Measurements from ENCODE around the gene RAI14. TPM values are rescaled to one million over a fixed set of nuclear protein-coding genes. Genes with fewer than 3 reads are reported as not detected.
"Not testable (repeated sequence)": the region's sequence is repeated elsewhere in the genome, so short reads cannot be mapped to it uniquely, and the experiment has no call there.

RAI14 gene
- total RNA-seq, 2 donors from 2014 or later, result 0.67 to 1.5 TPM

DNA sequence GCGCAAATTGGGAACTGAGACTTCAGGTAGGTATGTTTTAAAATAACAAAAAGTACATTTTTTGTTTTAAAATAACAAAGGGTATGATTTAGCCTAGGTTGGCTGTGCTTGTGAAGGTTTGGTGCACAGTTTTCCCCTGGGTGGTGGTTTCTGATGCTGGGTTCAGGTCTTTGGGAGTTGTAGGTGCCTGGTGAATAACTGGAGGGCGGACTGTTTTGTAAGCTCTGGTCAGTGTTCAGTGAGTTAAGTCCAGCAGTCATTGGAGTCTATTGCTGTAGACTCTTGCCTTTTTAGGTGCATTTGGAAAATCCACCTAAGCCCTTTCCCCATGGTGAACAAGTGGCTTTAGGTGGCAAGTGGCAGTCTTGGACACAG lies 43.9 kb downstream of the RAI14 start:
- H3K27me3 Mint-ChIP-seq (ENCODE audit: low read depth), result no peaks in the 10 kb centered on the region
- no peaks in the 10 kb centered on the region for H3K9me3 Mint-ChIP-seq
- no peaks in the 10 kb centered on the region for H3K36me3 Mint-ChIP-seq (ENCODE audit: insufficient read depth in 2 of 2)
- DNase-seq (no peak), ATAC-seq (replicated peaks in 1 of 2) (no peak)
- H3K27ac Mint-ChIP-seq, result no peak overlapping the region
- peaks cover 1% of the 10 kb centered on the region for H3K4me1 Mint-ChIP-seq (ENCODE audit: low read depth)
- H3K4me3 Mint-ChIP-seq, result no peak overlapping the region

DNA sequence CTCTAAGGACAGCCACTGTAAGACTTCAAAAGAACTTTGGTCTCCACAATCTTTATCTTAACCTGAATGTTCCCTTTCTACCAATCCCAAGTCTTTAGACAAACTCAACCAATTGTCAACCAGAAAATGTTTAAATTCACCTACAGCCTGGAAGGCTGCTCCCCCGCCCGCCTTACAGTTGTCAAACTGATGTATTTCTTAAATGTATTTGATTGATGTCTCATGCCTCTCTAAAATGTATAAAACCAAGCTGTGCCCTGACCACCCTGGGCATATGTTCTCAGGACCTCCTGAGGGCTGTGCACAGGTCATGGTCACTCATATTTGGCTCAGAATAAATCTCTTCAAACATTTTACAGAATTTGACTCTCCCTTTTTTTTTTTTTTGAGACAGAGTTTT lies 45.3 kb downstream of the RAI14 start:
- not testable (repeated sequence) for H3K9me3 Mint-ChIP-seq; DNase-seq; ATAC-seq (replicated peaks in 1 of 2); H3K27me3 Mint-ChIP-seq (ENCODE audit: low read depth); H3K27ac Mint-ChIP-seq; H3K4me1 Mint-ChIP-seq (ENCODE audit: low read depth); H3K4me3 Mint-ChIP-seq; H3K36me3 Mint-ChIP-seq (ENCODE audit: insufficient read depth in 2 of 2)

DNA sequence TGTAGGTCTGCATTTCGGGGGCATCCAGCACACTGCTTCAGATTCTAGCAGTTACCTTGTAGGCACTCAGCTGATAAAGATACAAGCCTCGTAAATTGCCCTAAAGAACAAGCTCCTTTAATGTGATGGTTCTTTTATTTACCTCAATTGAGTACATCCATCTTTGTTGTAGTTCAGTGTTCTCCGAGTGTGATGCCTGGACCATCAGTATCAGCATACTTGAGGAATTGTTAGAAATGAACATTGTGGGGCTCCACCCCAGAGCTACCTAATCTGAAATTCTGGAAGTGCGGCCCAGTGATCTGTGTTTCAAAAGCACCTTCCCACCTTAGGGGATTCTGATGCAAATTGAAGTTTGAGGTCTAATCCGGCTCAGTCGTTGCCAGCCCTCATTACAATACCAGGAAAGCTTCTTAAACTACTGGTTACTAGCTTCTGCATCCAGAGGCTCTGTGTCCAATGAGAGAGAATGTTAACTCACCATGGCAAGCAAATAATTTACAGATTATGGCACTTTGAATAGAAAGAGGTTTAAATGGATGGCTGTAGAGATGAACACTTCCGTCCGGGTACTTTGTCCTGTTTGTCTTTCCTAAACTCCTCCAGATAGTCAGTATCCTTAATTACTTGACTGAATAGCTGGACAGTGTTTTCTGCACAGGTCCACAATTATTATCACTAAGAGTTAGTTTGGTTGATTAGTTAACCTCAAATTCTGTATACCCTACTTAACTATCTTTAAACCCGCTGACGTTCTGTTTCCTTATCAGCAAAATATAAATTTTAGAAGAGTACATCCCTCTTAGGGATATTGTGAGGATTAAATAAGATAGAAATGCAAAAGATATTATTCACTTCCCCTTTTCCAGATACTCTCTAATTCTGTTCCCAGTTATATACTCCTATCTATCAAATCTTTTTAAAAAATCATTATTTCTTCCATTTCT lies 47.9 kb downstream of the RAI14 start:
- Mint-ChIP-seq H3K4me1 (ENCODE audit: low read depth) (no peaks in the 10 kb centered on the region), H3K9me3 (no peaks in the 10 kb centered on the region), H3K4me3 (no peak overlapping the region), H3K36me3 (ENCODE audit: insufficient read depth in 2 of 2) (no peaks in the 10 kb centered on the region), H3K27me3 (ENCODE audit: low read depth) (peaks cover 12% of the 10 kb centered on the region), H3K27ac (no peak overlapping the region)
- no peak for DNase-seq
- no peak for ATAC-seq (replicated peaks in 1 of 2)

DNA sequence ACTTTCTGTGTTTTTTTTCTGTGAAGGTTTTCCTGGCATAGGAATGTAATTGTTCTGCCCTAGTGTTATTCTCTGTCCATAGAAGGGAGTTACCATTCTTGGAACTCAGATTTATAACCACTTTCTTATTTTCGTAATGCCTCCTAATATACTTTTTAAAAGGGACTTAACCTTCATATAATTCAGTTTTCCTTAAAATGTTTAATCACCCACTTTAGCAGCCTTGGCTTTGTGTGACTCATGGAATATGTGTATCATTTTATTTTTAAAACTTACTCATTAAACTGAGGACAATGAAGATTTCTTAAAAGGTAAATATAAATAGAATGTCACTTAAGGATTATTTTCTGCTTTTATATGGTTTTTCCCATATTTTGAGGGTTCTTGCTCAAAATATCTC lies 50.0 kb downstream of the RAI14 start:
- no peaks in the 10 kb centered on the region for H3K9me3 Mint-ChIP-seq
- DNase-seq (no peak), ATAC-seq (replicated peaks in 1 of 2) (no peak)
- peaks cover 12% of the 10 kb centered on the region for H3K27me3 Mint-ChIP-seq (ENCODE audit: low read depth)
- H3K27ac Mint-ChIP-seq, result no peak overlapping the region
- H3K4me3 Mint-ChIP-seq, result no peak overlapping the region
- H3K36me3 Mint-ChIP-seq (ENCODE audit: insufficient read depth in 2 of 2), result no peaks in the 10 kb centered on the region
- no peaks in the 10 kb centered on the region for H3K4me1 Mint-ChIP-seq (ENCODE audit: low read depth)

DNA sequence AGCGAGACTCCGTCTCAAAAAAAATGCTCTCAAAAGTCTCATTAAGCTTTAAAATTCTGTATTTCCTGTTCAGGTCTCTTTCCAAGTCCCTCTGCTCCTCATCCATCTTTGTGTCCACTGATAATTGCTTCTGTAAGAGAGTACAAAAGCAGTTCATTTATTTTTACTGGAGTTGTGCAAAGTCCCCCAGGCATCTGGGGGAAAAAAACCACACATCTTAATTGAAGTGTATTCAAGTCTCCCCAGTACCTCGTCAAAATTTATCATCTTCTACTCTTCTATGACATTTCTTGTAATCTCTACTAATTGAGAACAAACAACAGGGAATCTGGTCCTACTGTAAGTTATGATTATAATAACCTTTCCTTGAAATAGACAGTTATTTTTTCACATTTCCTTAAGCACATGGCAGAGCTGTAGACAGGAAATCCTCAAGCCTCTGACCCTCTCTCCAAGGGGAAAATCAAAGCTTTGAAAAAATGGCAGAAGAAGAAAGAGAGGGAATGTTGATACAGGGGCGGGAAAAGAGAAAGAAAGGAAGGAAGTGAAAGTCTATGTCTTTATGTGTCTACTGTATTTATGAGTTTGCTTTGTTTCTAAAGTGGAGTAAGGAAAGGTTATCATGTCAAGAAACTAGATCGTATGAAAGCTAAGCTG lies 51.5 kb downstream of the RAI14 start:
- ATAC-seq (replicated peaks in 1 of 2) (no peak), DNase-seq (no peak)
- Mint-ChIP-seq H3K36me3 (ENCODE audit: insufficient read depth in 2 of 2) (no peaks in the 10 kb centered on the region), H3K27me3 (ENCODE audit: low read depth) (peaks cover 12% of the 10 kb centered on the region), H3K4me1 (ENCODE audit: low read depth) (no peaks in the 10 kb centered on the region), H3K27ac (no peak overlapping the region), H3K9me3 (no peaks in the 10 kb centered on the region), H3K4me3 (no peak overlapping the region)

DNA sequence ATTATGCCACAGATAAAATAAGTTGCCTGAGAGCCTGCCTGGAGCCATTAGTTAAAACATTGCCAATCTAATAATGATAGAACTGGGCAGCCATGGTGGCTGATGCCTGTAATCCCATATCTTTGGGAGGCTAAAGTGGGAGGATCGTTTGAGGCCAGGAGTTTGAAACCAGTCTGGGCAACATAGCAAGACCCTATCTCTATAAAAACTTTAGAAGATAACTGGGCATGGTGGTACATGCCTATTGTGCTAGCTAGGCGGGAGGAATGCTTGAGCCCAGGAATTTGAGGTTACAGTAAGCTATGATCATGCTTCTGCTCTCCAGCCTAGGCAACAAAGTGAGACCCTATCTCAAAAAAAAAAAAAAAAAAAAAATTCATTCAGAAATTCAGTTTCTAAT lies 52.6 kb downstream of the RAI14 start:
- Mint-ChIP-seq H3K36me3 (ENCODE audit: insufficient read depth in 2 of 2) (no peaks in the 10 kb centered on the region), H3K27me3 (ENCODE audit: low read depth) (peaks cover 12% of the 10 kb centered on the region), H3K4me3 (no peak overlapping the region), H3K27ac (no peak overlapping the region), H3K9me3 (no peaks in the 10 kb centered on the region), H3K4me1 (ENCODE audit: low read depth) (no peaks in the 10 kb centered on the region)
- ATAC-seq (replicated peaks in 1 of 2), result no peak
- no peak for DNase-seq

DNA sequence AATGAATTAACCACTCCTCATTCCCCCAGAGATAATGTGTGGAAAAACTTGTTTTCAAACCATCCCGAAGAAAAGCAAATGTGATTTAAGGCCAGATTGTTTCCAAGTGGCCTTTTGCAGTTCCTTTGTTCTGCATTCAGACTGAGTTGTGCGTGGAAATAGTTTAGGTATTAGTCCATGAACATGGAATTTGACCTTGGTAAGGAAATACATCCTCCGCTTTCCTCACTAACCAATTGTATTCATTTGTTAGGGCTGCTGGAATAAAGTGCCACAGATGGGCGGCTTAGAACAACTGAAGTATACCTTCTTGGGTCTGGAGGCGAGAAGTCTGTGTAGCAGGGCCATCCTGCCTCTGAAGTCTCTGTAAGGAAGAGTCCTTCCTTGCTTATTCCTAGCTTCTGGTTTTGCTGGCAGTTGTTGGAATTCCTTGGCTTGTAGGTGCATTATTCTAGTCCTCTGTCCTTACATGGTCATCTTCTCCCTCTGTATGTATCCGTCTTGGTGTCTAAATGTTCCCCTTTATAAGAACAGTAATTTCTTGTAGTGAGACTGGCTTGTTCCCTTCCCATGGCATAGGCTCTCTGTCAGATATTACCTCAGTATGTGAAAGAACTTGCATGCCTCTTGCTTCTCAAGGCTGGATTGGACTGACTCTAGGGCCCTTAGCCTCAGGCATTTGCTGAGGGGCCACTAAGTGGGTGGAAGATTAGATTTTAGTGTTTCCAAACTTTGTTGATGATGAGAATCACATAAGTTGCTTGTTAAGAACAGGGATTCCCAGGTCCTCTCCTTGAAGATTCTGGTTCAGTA lies 53.9 kb downstream of the RAI14 start:
- Mint-ChIP-seq H3K4me3 (no peak overlapping the region), H3K36me3 (ENCODE audit: insufficient read depth in 2 of 2) (no peaks in the 10 kb centered on the region), H3K4me1 (ENCODE audit: low read depth) (peaks cover 5% of the 10 kb centered on the region), H3K27ac (no peak overlapping the region), H3K9me3 (no peaks in the 10 kb centered on the region), H3K27me3 (ENCODE audit: low read depth) (peaks cover 18% of the 10 kb centered on the region)
- DNase-seq (no peak), ATAC-seq (replicated peaks in 1 of 2) (no peak)

DNA sequence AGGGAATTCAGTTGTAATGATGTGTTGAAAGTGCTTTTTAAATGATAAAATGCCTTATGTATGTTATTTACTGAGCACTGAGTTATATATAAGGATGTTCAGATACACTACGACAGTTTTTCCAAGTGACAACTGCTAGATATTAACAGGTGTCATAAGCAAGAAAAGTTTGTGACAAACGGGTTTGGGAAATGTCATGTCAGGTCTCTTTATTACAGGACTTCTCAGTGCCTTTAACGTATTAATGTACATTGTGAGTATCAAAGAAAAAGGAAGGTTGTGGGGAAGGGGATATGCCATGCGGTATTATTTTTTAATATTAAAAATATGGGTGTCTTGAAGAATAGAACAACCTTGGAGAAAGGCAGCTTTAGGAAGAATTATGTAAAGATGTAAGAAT lies 56.4 kb downstream of the RAI14 start:
- DNase-seq (no peak), ATAC-seq (replicated peaks in 1 of 2) (no peak)
- H3K4me3 Mint-ChIP-seq, result no peak overlapping the region
- no peaks in the 10 kb centered on the region for H3K9me3 Mint-ChIP-seq
- H3K27me3 Mint-ChIP-seq (ENCODE audit: low read depth), result peaks cover 14% of the 10 kb centered on the region
- H3K36me3 Mint-ChIP-seq (ENCODE audit: insufficient read depth in 2 of 2), result no peaks in the 10 kb centered on the region
- no peak overlapping the region for H3K27ac Mint-ChIP-seq
- peaks cover 5% of the 10 kb centered on the region for H3K4me1 Mint-ChIP-seq (ENCODE audit: low read depth)

DNA sequence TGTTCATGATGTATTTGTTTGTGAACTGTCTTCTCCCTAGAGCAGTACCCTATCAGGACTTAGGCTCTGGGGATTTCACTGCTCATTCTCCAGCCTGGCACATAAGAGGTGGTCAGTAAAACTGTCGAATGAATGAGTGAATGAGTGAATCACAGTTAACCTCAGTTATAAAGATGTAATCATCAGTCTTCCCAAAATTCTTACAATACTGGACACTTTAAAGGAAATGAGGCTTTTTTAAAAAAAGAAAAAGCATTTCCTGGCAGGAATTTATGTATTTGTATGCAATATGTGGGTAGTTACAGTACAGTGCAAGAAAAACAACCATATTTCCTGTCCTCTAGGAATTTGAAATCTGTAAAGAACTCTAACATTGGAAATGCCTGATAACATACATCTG lies 59.6 kb downstream of the RAI14 start:
- Mint-ChIP-seq H3K9me3 (no peaks in the 10 kb centered on the region), H3K4me1 (ENCODE audit: low read depth) (peaks cover 5% of the 10 kb centered on the region), H3K4me3 (no peak overlapping the region), H3K36me3 (ENCODE audit: insufficient read depth in 2 of 2) (no peaks in the 10 kb centered on the region), H3K27me3 (ENCODE audit: low read depth) (peaks cover 10% of the 10 kb centered on the region), H3K27ac (no peak overlapping the region)
- DNase-seq, result no peak
- ATAC-seq (replicated peaks in 1 of 2), result no peak

DNA sequence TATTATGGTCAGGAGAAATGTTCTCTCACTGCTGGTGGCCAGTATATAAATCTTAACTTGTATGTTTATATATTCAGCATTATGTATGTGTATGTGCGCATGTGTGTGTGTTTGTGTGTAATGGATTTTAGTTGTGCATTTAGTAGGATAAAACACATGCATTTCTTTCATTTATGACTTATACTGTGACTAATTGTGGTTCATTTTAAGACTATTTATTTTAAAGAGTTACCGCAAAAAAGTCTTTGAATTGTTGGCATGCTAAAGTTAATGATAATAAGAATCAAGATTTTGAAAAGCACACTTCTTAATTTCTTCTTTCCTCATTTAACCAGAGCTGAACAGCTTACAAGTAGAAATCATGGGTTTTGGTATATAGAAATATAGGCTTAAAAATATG lies 60.9 kb downstream of the RAI14 start:
- Mint-ChIP-seq H3K27ac (no peak overlapping the region), H3K36me3 (ENCODE audit: insufficient read depth in 2 of 2) (no peaks in the 10 kb centered on the region), H3K4me1 (ENCODE audit: low read depth) (peaks cover 5% of the 10 kb centered on the region), H3K9me3 (no peaks in the 10 kb centered on the region), H3K4me3 (no peak overlapping the region), H3K27me3 (ENCODE audit: low read depth) (peaks cover 10% of the 10 kb centered on the region)
- ATAC-seq (replicated peaks in 1 of 2) (no peak), DNase-seq (no peak)

DNA sequence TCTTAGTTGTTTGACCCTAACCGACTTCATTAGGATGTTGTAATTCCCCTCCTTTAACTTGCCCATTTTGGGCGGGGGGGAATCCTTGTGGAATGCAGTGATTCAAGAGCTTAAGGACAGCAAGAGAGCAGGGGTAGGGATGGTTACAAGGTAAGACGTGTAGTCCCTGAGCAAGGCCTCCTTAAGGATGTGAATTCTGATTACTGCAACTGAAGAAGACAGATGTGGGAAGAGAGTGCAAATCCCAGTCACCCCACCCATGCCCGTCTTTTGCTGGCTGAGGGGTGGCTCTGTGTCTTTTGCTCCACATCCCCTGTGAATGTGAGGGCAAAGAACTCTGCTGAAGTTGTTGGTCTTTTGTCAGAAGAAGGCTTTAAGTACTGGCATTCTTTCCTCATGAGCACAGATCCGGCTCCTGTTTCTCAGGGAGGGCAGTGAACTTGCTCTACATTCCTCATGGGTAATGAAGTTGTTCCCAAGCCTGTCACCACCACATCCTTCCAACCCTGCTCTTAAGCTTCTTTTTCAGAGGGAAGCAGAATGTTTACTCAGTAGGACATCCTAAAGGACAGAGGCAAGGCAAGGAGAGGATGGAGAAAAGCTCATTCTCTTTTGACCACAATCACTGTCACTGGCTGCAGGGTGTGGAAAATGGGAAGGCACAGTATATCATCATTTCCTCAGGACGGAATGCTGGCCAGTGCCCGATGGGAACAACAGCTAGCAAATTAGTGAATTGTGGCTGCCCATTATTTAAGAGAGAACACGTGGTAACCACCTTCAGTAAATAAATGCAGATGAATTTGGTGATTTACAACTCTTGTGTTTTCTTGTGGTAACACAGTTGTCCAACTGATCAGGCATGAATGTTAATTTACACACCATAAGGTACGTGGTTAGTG lies 61.5 kb downstream of the RAI14 start:
- Mint-ChIP-seq H3K4me1 (ENCODE audit: low read depth) (peaks cover 5% of the 10 kb centered on the region), H3K4me3 (no peak overlapping the region), H3K9me3 (no peaks in the 10 kb centered on the region), H3K27me3 (ENCODE audit: low read depth) (peaks cover 10% of the 10 kb centered on the region), H3K36me3 (ENCODE audit: insufficient read depth in 2 of 2) (no peaks in the 10 kb centered on the region), H3K27ac (no peak overlapping the region)
- DNase-seq, result no peak
- no peak for ATAC-seq (replicated peaks in 1 of 2)

DNA sequence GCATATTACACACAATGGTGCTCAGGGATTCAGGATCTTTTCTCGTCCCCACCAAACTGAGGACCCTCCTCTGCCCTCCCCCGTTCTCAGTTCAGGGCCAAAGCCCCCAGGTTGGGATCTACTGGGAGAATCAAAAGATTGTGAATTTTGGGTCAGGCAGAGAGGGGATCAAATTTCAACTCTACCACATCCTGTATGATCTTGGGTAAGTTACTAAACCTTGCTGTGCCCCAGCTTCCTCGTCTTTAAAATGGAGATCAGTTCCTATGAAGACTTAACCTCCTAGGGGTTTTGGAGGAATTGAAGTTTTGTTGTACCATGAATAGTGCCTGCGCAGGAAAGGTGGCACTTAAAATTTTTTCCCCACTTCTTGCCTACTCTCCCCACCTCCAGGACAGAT lies 62.4 kb downstream of the RAI14 start:
- Mint-ChIP-seq H3K4me1 (ENCODE audit: low read depth) (peaks cover 5% of the 10 kb centered on the region), H3K4me3 (no peak overlapping the region), H3K27me3 (ENCODE audit: low read depth) (peaks cover 10% of the 10 kb centered on the region), H3K9me3 (no peaks in the 10 kb centered on the region), H3K27ac (no peak overlapping the region), H3K36me3 (ENCODE audit: insufficient read depth in 2 of 2) (no peaks in the 10 kb centered on the region)
- ATAC-seq (replicated peaks in 1 of 2) (no peak), DNase-seq (no peak)

Measured in activated T-cell treated with anti-CD3 and anti-CD28 coated beads, Interleukin-2, amount 50 U/mL, for 72 hours (primary cell).